ENCODE results near the gene WDR82. TPM values are rescaled to one million over a fixed set of nuclear protein-coding genes. Genes with fewer than 3 reads are reported as not detected.

Gene WDR82
- total RNA-seq, 4 donors from 2014 or later: 14.6 to 44.9 (median 40.8) TPM

- in situ Hi-C loops (cut with MboI; ENCODE audit: low pct_ligation_motif_present in 1 of 4, low pct_unique_long_range_greater_than_20kb in 1 of 4, low sequenced_read_pairs in 3 of 4) (no loop called here), intact Hi-C loops (cut with DNase I; ENCODE audit: low total_unique reads) (no loop called here)
- no peak overlapping the region for H3K4me3 ChIP-seq
- DNase-seq: no peak
- 85 to 86% methylated on average over 4 to 6 of the region's 6 CpGs for WGBS, 2 donors (ENCODE audit: low coverage in 1 of 2)
- H3K27me3 ChIP-seq: no peaks in the 10 kb centered on the region
- H3K36me3 ChIP-seq: peaks cover 0 to 86% (median 36%) of the 10 kb centered on the region in 4 donors
- H3K27ac ChIP-seq: no peak overlapping the region
- H3K9me3 ChIP-seq: no peaks in the 10 kb centered on the region
- peaks cover 0 to 33% (median 8%) of the 10 kb centered on the region in 4 donors for H3K4me1 ChIP-seq
- no peak for TF ChIP-seq POLR2A (IDR thresholded peaks at IDR 0.05)
- TF ChIP-seq POLR2AphosphoS5 (IDR thresholded peaks at IDR 0.05): no peak
- no peak for TF ChIP-seq EP300 (IDR thresholded peaks at IDR 0.05; ENCODE audit: low read depth)
- TF ChIP-seq, protein P1, sequence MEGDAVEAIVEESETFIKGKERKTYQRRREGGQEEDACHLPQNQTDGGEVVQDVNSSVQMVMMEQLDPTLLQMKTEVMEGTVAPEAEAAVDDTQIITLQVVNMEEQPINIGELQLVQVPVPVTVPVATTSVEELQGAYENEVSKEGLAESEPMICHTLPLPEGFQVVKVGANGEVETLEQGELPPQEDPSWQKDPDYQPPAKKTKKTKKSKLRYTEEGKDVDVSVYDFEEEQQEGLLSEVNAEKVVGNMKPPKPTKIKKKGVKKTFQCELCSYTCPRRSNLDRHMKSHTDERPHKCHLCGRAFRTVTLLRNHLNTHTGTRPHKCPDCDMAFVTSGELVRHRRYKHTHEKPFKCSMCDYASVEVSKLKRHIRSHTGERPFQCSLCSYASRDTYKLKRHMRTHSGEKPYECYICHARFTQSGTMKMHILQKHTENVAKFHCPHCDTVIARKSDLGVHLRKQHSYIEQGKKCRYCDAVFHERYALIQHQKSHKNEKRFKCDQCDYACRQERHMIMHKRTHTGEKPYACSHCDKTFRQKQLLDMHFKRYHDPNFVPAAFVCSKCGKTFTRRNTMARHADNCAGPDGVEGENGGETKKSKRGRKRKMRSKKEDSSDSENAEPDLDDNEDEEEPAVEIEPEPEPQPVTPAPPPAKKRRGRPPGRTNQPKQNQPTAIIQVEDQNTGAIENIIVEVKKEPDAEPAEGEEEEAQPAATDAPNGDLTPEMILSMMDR (IDR thresholded peaks at IDR 0.05): no peak
These were observed 72.6 kb downstream of the WDR82 start for GRCh38 chr3:52205727-52206372.

Small RNAs within 50 kb of the gene (small RNA-seq; reads per million reads assigned to genes)
- 0 to 1.4 (median 0.12) reads per million in 4 donors for gene MIR135A1
- gene MIRLET7G: 815 to 1,590 (median 1,225) reads per million in 4 donors

Other genes with a start within 250 kb of the WDR82 start
- gene DUSP7, start 222.1 kb downstream of the WDR82 start, total RNA-seq: 1 to 10 TPM; 2.2 to 8.2 (median 6.2) TPM
- 1 to 10 TPM in 2 of 4 donors, under 1 TPM in 1, not detected in 1; 0.80 to 3.1 (median 2.2) TPM for gene POC1A, start 124.2 kb downstream of the WDR82 start, total RNA-seq
- gene ALAS1, start 80.5 kb downstream of the WDR82 start, total RNA-seq: 100 to 1,000 TPM in 1 of 4 donors, 10 to 100 TPM in 3; 70.1 to 101 (median 84.0) TPM
- gene TLR9, start 53.0 kb downstream of the WDR82 start, total RNA-seq: under 1 TPM in 1 of 4 donors, not detected in 3; 0.16 TPM
- 10 to 100 TPM; 29.9 to 82.7 (median 61.0) TPM for gene TWF2, start 39.5 kb downstream of the WDR82 start, total RNA-seq
- gene PPM1M, start 32.9 kb downstream of the WDR82 start, total RNA-seq: 1 to 10 TPM; 2.0 to 8.4 (median 6.2) TPM
- 100 to 1,000 TPM in 1 of 4 donors, 10 to 100 TPM in 3; 43.7 to 118 (median 73.7) TPM for gene GLYCTK, start 9.2 kb upstream of the WDR82 start, total RNA-seq
- gene DNAH1, start 37.7 kb upstream of the WDR82 start, total RNA-seq: 100 to 1,000 TPM in 1 of 4 donors, 10 to 100 TPM in 3; 17.6 to 102 (median 26.3) TPM
- 100 to 1,000 TPM in 2 of 4 donors, 10 to 100 TPM in 2; 61.8 to 588 (median 92.6) TPM for gene BAP1, start 131.4 kb upstream of the WDR82 start, total RNA-seq
- gene PHF7, start 132.0 kb upstream of the WDR82 start, total RNA-seq: 10 to 100 TPM in 3 of 4 donors, 1 to 10 TPM in 1; 6.0 to 24.2 (median 16.4) TPM
- gene SEMA3G, start 166.5 kb upstream of the WDR82 start, total RNA-seq: 10 to 100 TPM in 1 of 4 donors, 1 to 10 TPM in 3; 1.2 to 21.7 (median 2.3) TPM
- gene TNNC1, start 175.4 kb upstream of the WDR82 start, total RNA-seq: 10 to 100 TPM in 1 of 4 donors, 1 to 10 TPM in 1, not detected in 2; 7.1 to 10.4 TPM
- 100 to 1,000 TPM in 2 of 4 donors, 10 to 100 TPM in 2; 72.0 to 137 (median 98.6) TPM for gene NISCH, start 177.0 kb upstream of the WDR82 start, total RNA-seq
- gene STAB1, start 216.7 kb upstream of the WDR82 start, total RNA-seq: 100 to 1,000 TPM in 1 of 4 donors, 10 to 100 TPM in 3; 42.6 to 152 (median 70.3) TPM